GF-D8 (cell line): ENCODE measurements around the gene ZNF202.
"Not testable (repeated sequence)": the region's sequence is repeated elsewhere in the genome, so short reads cannot be mapped to it uniquely, and the experiment has no call there.

Experiments used
- DNase-seq: peaks from one replicate; lab custom pipeline; 2025; lab: John Stamatoyannopoulos, UW

The ZNF202 gene

DNA sequence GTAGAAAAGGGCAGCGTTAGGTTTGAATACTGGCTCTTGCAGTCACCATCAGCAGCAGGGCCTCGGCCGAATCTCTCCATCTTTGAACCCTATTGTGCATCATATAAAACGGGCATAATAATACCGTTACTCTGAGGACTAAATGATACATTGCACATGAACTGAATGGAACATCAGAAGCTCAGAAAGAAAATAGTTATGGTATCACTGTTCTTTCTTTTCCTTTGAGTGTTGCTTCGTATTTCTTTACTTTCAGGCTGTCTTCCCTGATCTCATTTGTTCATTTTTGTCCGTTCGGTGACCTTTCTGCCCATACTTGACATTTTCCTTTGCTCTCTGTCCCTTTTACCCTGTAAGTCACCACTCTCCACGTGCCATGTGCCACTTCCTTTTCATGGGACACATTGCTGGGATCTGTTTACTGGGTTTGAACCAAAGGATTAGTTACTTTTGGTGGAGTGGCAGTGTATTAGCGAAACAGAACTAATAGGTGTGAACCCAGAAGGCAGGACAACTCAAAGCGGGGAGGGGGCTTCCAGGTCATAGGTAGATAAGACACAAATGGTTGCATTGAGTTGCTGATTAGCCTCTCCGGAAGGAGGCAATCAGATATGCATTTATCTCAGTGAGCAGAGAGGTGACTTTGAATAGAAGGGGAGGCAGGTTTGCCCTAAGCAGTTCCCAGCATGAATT is 717 bp upstream of the ZNF202 start:
- no peak for DNase-seq

DNA sequence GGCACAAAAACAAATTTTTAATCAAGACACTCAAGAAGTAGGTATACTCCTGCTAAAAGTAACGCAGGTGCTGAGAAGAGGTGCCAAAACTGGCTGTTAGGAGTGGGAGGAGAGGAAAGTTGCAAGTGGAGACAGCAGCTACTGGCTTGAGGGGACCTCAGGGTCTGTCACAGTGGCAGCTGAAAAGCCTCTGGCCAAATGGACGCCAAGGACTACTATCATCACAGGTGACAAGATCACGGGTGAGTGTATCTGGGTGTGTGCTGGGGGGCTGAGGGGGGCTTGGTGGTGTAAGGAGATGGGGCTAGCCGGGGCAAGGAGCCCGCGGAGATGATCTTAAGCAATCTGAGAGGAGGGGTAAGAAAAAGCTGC is 687 bp downstream of the ZNF202 start:
- DNase-seq: no peak

GRCh38 chr11:123738374-123738773 is 3.1 kb downstream of the ZNF202 start:
- no peak for DNase-seq

GRCh38 chr11:123736769-123737168 is 4.7 kb downstream of the ZNF202 start:
- DNase-seq: no peak

GRCh38 chr11:123729602-123730001 is 11.9 kb downstream of the ZNF202 start:
- DNase-seq: no peak

- no peak for DNase-seq
These were observed 15.3 kb downstream of the ZNF202 start for GRCh38 chr11:123725995-123726655.

DNA sequence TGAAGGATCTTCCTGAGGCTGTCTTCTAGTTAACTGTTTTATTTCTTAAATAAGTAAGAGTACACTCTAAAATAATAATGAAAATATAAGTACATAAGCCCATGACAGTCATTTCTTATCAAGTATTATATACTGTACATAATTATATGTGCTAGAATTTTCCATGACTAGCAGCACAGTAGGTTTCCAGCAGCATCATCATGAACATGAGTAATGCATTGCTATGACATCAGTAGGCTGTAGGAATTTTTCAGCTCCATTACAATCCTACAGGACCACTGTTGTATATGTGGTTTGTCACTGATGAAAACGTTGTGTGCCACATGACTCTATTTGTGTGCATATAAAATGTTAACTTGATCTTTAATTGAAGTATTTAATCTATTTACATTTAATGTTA is 22.0 kb downstream of the ZNF202 start:
- no peak for DNase-seq

GRCh38 chr11:123718469-123718868 is 23.0 kb downstream of the ZNF202 start:
- DNase-seq: no peak

GRCh38 chr11:123718063-123718462 is 23.4 kb downstream of the ZNF202 start:
- DNase-seq: no peak

- not testable (repeated sequence) for DNase-seq
These were observed 28.8 kb downstream of the ZNF202 start for GRCh38 chr11:123712627-123713026.

GRCh38 chr11:123707606-123708205 is 33.8 kb downstream of the ZNF202 start:
- DNase-seq: peak; percentile 56

GRCh38 chr11:123707206-123707605 is 34.3 kb downstream of the ZNF202 start:
- DNase-seq: no peak

GRCh38 chr11:123704341-123704740 is 37.1 kb downstream of the ZNF202 start:
- DNase-seq: no peak

DNA sequence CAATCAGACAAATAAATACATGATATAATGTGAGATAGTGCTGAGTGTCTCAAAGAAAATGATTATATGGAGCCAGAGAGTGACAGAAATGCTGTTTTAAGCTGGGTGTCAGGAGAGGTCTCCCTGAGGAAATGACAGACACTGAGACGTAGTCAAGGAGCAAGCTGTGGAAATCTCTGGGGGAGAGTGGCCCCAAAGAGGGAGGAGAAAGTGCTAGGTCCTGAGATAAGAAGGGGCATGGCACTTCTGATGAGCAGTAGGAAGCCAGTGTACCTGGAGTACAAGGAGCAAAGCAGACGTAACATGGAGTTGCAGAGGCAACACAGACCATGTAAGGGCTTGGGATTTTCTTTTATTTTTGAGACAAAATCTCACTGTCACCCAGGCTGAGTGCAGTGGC is 38.8 kb downstream of the ZNF202 start:
- no peak for DNase-seq

- DNase-seq: peak; percentile 64
These were observed 39.3 kb downstream of the ZNF202 start for GRCh38 chr11:123702139-123702538.

DNA sequence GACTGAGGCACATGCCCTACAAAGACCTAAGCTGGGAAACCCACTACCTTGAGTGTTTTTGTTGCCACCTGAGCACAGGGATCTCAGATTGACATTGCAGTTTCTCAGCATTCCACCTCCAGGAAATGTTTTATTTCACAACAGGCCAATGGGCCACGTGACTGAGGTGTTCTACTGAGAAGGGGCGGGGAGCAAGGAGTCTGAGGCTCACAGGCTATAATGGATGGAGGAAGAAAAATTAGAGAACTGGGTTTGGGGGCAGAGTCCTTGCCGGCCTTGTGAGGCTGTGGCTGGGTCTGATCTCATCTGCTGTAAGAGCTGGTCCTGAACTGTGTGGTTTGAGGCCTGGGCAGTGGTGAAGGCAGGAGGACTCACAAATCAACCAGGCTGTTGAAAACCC is 40.7 kb downstream of the ZNF202 start:
- DNase-seq: no peak

GRCh38 chr11:123698546-123699127 is 42.8 kb downstream of the ZNF202 start:
- no peak for DNase-seq

GRCh38 chr11:123696183-123696582 is 45.3 kb downstream of the ZNF202 start:
- no peak for DNase-seq

GRCh38 chr11:123695231-123695630 is 46.2 kb downstream of the ZNF202 start:
- DNase-seq: no peak

- peak; percentile 82 for DNase-seq
These were observed 46.9 kb downstream of the ZNF202 start for GRCh38 chr11:123694551-123694950.

- DNase-seq: no peak
These were observed 48.5 kb downstream of the ZNF202 start for GRCh38 chr11:123692961-123693360.

DNA sequence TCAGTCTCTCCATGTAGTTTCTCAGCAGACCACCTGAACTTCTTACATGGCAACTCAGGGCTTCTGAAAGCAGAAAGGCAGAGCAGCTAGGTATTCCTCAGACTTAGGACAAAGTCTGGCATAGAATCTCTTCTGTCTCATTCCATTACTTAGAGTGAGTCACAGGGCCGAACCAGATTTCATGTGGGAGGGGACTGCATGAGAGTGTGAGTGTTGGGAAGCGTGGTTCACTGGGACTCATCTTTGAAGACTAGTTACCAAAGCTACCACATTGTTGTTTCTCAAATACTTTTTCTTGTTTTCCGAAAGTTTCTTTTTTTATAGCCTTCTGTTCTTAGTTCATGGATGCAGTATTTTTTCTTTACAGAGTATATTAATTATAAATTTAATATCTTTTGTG is 51.0 kb downstream of the ZNF202 start:
- DNase-seq: no peak

DNA sequence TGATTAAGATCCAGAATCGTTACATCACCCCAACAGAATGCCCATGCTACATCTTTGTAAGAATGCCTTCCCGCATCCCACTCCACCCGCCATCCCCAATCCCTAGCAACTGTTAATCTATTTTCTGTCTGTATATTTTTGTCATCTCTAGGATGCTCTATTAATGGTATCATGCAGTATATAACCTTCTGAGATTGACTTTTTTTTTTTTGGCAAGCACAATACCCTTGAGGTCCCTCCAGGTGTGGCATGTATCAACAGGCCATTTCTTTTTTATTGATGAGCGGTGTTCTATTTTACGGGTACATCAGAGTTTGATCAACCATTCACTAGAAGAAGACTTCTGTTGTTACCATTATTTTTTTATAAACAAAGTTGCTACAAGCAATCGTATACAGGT is 56.9 kb downstream of the ZNF202 start:
- no peak for DNase-seq
